H9 (cell line): ENCODE data around the gene ANGPTL8. TPM values are rescaled to one million over a fixed set of nuclear protein-coding genes. Genes with fewer than 3 reads are reported as not detected.

Source experiments
- DNase-seq: peaks from one replicate; pipeline ENCODE4 v3.0.0-alpha.2; 2017
- H2AFZ ChIP-seq: one replicate; pipeline ENCODE4 v1.6.1; 2013; ENCODE audit warnings: mild to moderate bottlenecking, low read length, control low read depth, moderate library complexity
- H2AK5ac ChIP-seq: 2 replicates; pipeline ENCODE4 v1.6.1; 2013; ENCODE audit warnings: low read length, control low read depth, mixed read lengths; ENCODE audit not compliant: insufficient read length
- H2BK120ac ChIP-seq: one replicate; pipeline ENCODE4 v1.6.1; 2013; ENCODE audit warnings: low read depth, mild to moderate bottlenecking, low read length, control low read depth, inconsistent platforms; ENCODE audit not compliant: poor library complexity, severe bottlenecking
- H2BK12ac ChIP-seq: 2 replicates; pipeline ENCODE4 v1.6.1; 2013; ENCODE audit warnings: low read length, control low read depth, mixed read lengths, low read depth; ENCODE audit not compliant: insufficient read length
- H2BK15ac ChIP-seq: 2 replicates; pipeline ENCODE4 v1.6.1; 2013; ENCODE audit warnings: low read depth, low read length, control low read depth
- H2BK20ac ChIP-seq: one replicate; pipeline ENCODE4 v1.6.1; 2013; ENCODE audit warnings: low read depth, mild to moderate bottlenecking, low read length, control low read depth, inconsistent platforms; ENCODE audit not compliant: poor library complexity, severe bottlenecking
- H2BK5ac ChIP-seq: 2 replicates; pipeline ENCODE4 v1.6.1; 2013; ENCODE audit warnings: low read length, control low read depth, mixed read lengths; ENCODE audit not compliant: insufficient read length
- H3K14ac ChIP-seq: 2 replicates; pipeline ENCODE4 v1.6.1; 2013; ENCODE audit warnings: low read length, control low read depth; ENCODE audit not compliant: insufficient read depth
- H3K18ac ChIP-seq: 2 replicates; pipeline ENCODE4 v1.6.1; 2013; ENCODE audit warnings: low read depth, mild to moderate bottlenecking, mixed read lengths, low read length, control low read depth; ENCODE audit not compliant: insufficient read length
- H3K23ac ChIP-seq: 2 replicates; pipeline ENCODE4 v1.6.1; 2013; ENCODE audit warnings: low read length, control low read depth, mixed read lengths, low read depth; ENCODE audit not compliant: insufficient read length
- H3K23me2 ChIP-seq: 2 replicates; pipeline ENCODE4 v1.6.1; 2013; ENCODE audit warnings: low read depth, mild to moderate bottlenecking, mixed read lengths, low read length, control low read depth; ENCODE audit not compliant: insufficient read length, poor library complexity, severe bottlenecking
- H3K27ac ChIP-seq: 2 replicates; pipeline ENCODE4 v1.5.1; 2013; ENCODE audit warnings: low read length, control low read depth, mixed read lengths, low read depth; ENCODE audit not compliant: insufficient read length
- H3K27me3 ChIP-seq: 2 replicates; pipeline ENCODE4 v1.6.1; 2013; ENCODE audit warnings: low read length, control low read depth, inconsistent platforms; ENCODE audit not compliant: insufficient read depth
- H3K4ac ChIP-seq: 2 replicates; pipeline ENCODE4 v1.6.1; 2013; ENCODE audit warnings: low read depth, mild to moderate bottlenecking, control low read depth, inconsistent platforms, low read length, moderate library complexity
- H3K4me1 ChIP-seq: 2 replicates; pipeline ENCODE4 v1.6.1; 2013; ENCODE audit warnings: low read length, control low read depth, inconsistent platforms; ENCODE audit not compliant: insufficient read depth
- H3K4me2 ChIP-seq: 2 replicates; pipeline ENCODE4 v1.6.1; 2013; ENCODE audit warnings: low read length, control low read depth, mixed read lengths; ENCODE audit not compliant: insufficient read length, insufficient read depth
- H3K56ac ChIP-seq: 2 replicates; pipeline ENCODE4 v1.6.1; 2013; ENCODE audit warnings: low read depth, mild to moderate bottlenecking, mixed read lengths, low read length, control low read depth; ENCODE audit not compliant: insufficient read length
- H3K79me1 ChIP-seq: 2 replicates; pipeline ENCODE4 v1.6.1; 2013; ENCODE audit warnings: low read depth, mild to moderate bottlenecking, moderate library complexity, low read length, control low read depth, inconsistent platforms; ENCODE audit not compliant: insufficient read depth, poor library complexity, severe bottlenecking
- H3K79me2 ChIP-seq: 2 replicates; pipeline ENCODE4 v1.6.1; 2013; ENCODE audit warnings: low read length, control low read depth, inconsistent platforms; ENCODE audit not compliant: insufficient read depth
- H3K9ac ChIP-seq: 2 replicates; pipeline ENCODE4 v1.6.1; 2013; ENCODE audit warnings: low read length, control low read depth, mixed read lengths; ENCODE audit not compliant: insufficient read length; ENCODE audit errors: extremely low read depth
- H3K9me3 ChIP-seq: one replicate; pipeline ENCODE4 v1.6.1; 2013; ENCODE audit warnings: low read depth, low read length, inconsistent platforms; ENCODE audit not compliant: control insufficient read depth
- H3T11ph ChIP-seq: one replicate; pipeline ENCODE4 v1.6.1; 2013; ENCODE audit warnings: mild to moderate bottlenecking, low read length, control low read depth, inconsistent platforms
- H4K20me1 ChIP-seq: one replicate; pipeline ENCODE4 v1.6.1; 2013; ENCODE audit not compliant: control insufficient read depth, insufficient read length, insufficient read depth
- H4K5ac ChIP-seq: 2 replicates; pipeline ENCODE4 v1.6.1; 2013; ENCODE audit warnings: low read depth, mild to moderate bottlenecking, mixed read lengths, low read length, control low read depth; ENCODE audit not compliant: insufficient read length
- H4K8ac ChIP-seq: replicated peaks from 2 replicates; pipeline ENCODE4 v1.6.1; 2013; ENCODE audit warnings: low read length, control low read depth, mixed read lengths, low read depth; ENCODE audit not compliant: insufficient read length
- H4K91ac ChIP-seq: 2 replicates; pipeline ENCODE4 v1.6.1; 2013; ENCODE audit warnings: low read depth, mild to moderate bottlenecking, moderate library complexity, mixed read lengths, low read length, control low read depth; ENCODE audit not compliant: insufficient read length
- H3K27ac Mint-ChIP-seq, 3 experiments: 2 replicates in 2 of 3; 3 replicates in 1 of 3; pipeline ENCODE4 v1.8.0; 2020 to 2021; ENCODE audit warnings: mixed read lengths in 3 of 3, mild to moderate bottlenecking in 1 of 3, moderate library complexity in 1 of 3
- H3K27me3 Mint-ChIP-seq: 2 replicates; pipeline ENCODE4 v1.8.0; 2021; ENCODE audit warnings: low read depth, mild to moderate bottlenecking, moderate library complexity, mixed read lengths
- H3K36me3 Mint-ChIP-seq, 3 experiments: 2 replicates in 2 of 3; 3 replicates in 1 of 3; pipeline ENCODE4 v1.8.0; 2020 to 2021; ENCODE audit warnings: low read depth in 3 of 3, mixed read lengths in 3 of 3; ENCODE audit not compliant: insufficient read depth in 1 of 3
- H3K4me1 Mint-ChIP-seq, 2 experiments: 2 replicates each; pipeline ENCODE4 v1.8.0; 2020; ENCODE audit warnings: mixed read lengths in 2 of 2
- H3K4me3 Mint-ChIP-seq, 2 experiments: 2 replicates in 1 of 2; 3 replicates in 1 of 2; pipeline ENCODE4 v1.8.0; 2020 to 2021; ENCODE audit warnings: mild to moderate bottlenecking in 2 of 2, mixed read lengths in 2 of 2, moderate library complexity in 1 of 2
- H3K9me3 Mint-ChIP-seq, 2 experiments: 2 replicates in 1 of 2; 3 replicates in 1 of 2; pipeline ENCODE4 v1.8.0; 2020; ENCODE audit warnings: mild to moderate bottlenecking in 2 of 2, mixed read lengths in 2 of 2, moderate library complexity in 1 of 2
- CTCF ChIP-seq: fragments of 200-600 bp; sonication (generic); conservative IDR thresholded peaks from 3 replicates; pipeline ENCODE4 v1.8.0; 2021; ENCODE audit warnings: antibody characterized with exemption, mild to moderate bottlenecking
- whole genome bisulfite sequencing: extraction: QIAGEN DNeasy Blood & Tissue Kit; methylation state at CpG from one replicate; pipeline ENCODE4 v1.1.7; 2013; ENCODE audit warnings: missing lambda C conversion rate, low lambda C conversion rate, mixed read lengths; ENCODE audit not compliant: insufficient read length; ENCODE audit errors: extremely low coverage; 5-methylcytosine and 5-hydroxymethylcytosine counted together
- total RNA-seq: library from RNA; stranded (reverse); gene quantifications from 2 replicates; pipeline ENCODE4 v1.2.1, GENCODE V29; 2021

Gene ANGPTL8
- total RNA-seq, 1 experiment from 2014 or later, result not detected

- H3K27ac Mint-ChIP-seq, result peak overlapping the region in 2 of 3 experiments; percentile 34 to 67; a peak in 2 of 7 replicates
- Histone ChIP-seq H2AK5ac (no peak overlapping the region), H3K79me1 (no peaks in the 10 kb centered on the region), H2BK15ac (no peak overlapping the region), H3K9me3 (no peaks in the 10 kb centered on the region), H3K27ac (no peak overlapping the region), H3K14ac (no peak overlapping the region), H3K9ac (no peak overlapping the region), H4K8ac (no peak overlapping the region), H2BK5ac (no peak overlapping the region), H3K23me2 (no peaks in the 10 kb centered on the region), H3K4me1 (no peaks in the 10 kb centered on the region), H4K20me1 (no peaks in the 10 kb centered on the region), H3T11ph (no peak overlapping the region), H2BK120ac (no peak overlapping the region), H3K23ac (no peak overlapping the region), H2BK12ac (no peak overlapping the region), H3K18ac (no peak overlapping the region), H2BK20ac (no peak overlapping the region), H2AFZ (no peak overlapping the region), H3K4ac (no peak overlapping the region), H4K5ac (no peak overlapping the region), H4K91ac (no peak overlapping the region), H3K79me2 (no peaks in the 10 kb centered on the region), H3K56ac (no peak overlapping the region), H3K27me3 (no peaks in the 10 kb centered on the region), H3K4me2 (no peak overlapping the region)
- no peaks in the 10 kb centered on the region for H3K27me3 Mint-ChIP-seq
- H3K36me3 Mint-ChIP-seq, result peaks cover 9 to 52% (median 44%) of the 10 kb centered on the region in 3 experiments
- DNase-seq, result no peak
- H3K9me3 Mint-ChIP-seq, result no peaks in the 10 kb centered on the region
- TF ChIP-seq CTCF, result no peak
- WGBS, result no CpG with 5 or more reads among the region's 11 CpGs
- no peak overlapping the region for H3K4me3 Mint-ChIP-seq
- H3K4me1 Mint-ChIP-seq, result peaks cover 5 to 8% of the 10 kb centered on the region in 2 experiments
These were observed 1.4 kb upstream of the ANGPTL8 start for GRCh38 chr19:11238041-11238440.
